GM23338 (cell line): ENCODE data around the gene TMEM116. TPM values are rescaled to one million over a fixed set of nuclear protein-coding genes. Genes with fewer than 3 reads are reported as not detected.

Experiments used
- ATAC-seq: fragments of 200-7000 bp; cut with Tn5 transposase; 3 replicates; pipeline ENCODE4 v1.9.1; 2020
- DNase-seq: peaks from one replicate; pipeline ENCODE4 v3.0.0-alpha.2; 2015; ENCODE audit warnings: low spot score
- H2AFZ ChIP-seq: fragments of 200-600 bp; sonication (generic); 2 replicates; pipeline ENCODE4 v1.8.0; 2016; ENCODE audit warnings: antibody characterized with exemption, mild to moderate bottlenecking, moderate library complexity
- H3F3A ChIP-seq: fragments of 200-600 bp; sonication (generic); replicated peaks from 2 replicates; pipeline ENCODE4 v1.8.0; 2017; ENCODE audit warnings: antibody characterized with exemption, mixed run types, low read depth
- H3K27ac ChIP-seq: fragments of 200-600 bp; sonication (generic); 2 replicates; pipeline ENCODE4 v1.6.1; 2016; ENCODE audit warnings: low read depth
- H3K27me3 ChIP-seq: fragments of 200-600 bp; sonication (generic); 2 replicates; pipeline ENCODE4 v1.8.0; 2016; ENCODE audit warnings: mild to moderate bottlenecking, mixed run types, moderate library complexity; ENCODE audit not compliant: insufficient read depth
- H3K36me3 ChIP-seq: fragments of 200-600 bp; sonication (generic); 2 replicates; pipeline ENCODE4 v1.8.0; 2016; ENCODE audit warnings: mild to moderate bottlenecking; ENCODE audit not compliant: insufficient read depth
- H3K4me1 ChIP-seq: fragments of 200-600 bp; sonication (generic); 2 replicates; pipeline ENCODE4 v1.8.0; 2016; ENCODE audit warnings: mild to moderate bottlenecking, moderate library complexity; ENCODE audit not compliant: insufficient read depth
- H3K4me2 ChIP-seq: fragments of 200-600 bp; sonication (generic); 2 replicates; pipeline ENCODE4 v1.7.1; 2017; ENCODE audit warnings: mixed run types
- H3K4me3 ChIP-seq: fragments of 200-600 bp; sonication (generic); 2 replicates; pipeline ENCODE4 v1.6.1; 2016; ENCODE audit warnings: mixed run types
- H3K79me2 ChIP-seq: fragments of 200-600 bp; sonication (generic); replicated peaks from 2 replicates; pipeline ENCODE4 v1.8.0; 2017; ENCODE audit warnings: mild to moderate bottlenecking; ENCODE audit not compliant: insufficient read depth
- H3K9me2 ChIP-seq: fragments of 200-600 bp; sonication (generic); 2 replicates; pipeline ENCODE4 v1.8.0; 2017; ENCODE audit not compliant: insufficient read depth
- H4K20me1 ChIP-seq: fragments of 200-600 bp; sonication (generic); replicated peaks from 2 replicates; pipeline ENCODE4 v1.8.0; 2017; ENCODE audit warnings: mild to moderate bottlenecking; ENCODE audit not compliant: insufficient read depth
- H3K27ac Mint-ChIP-seq: 2 replicates; pipeline ENCODE4 v1.8.0; 2020; ENCODE audit warnings: inconsistent platforms, mild to moderate bottlenecking, moderate library complexity, mixed read lengths
- H3K27me3 Mint-ChIP-seq: 3 replicates; pipeline ENCODE4 v1.8.0; 2022; ENCODE audit warnings: low read depth, mild to moderate bottlenecking, moderate library complexity, mixed read lengths, inconsistent platforms; ENCODE audit not compliant: insufficient read depth, poor library complexity
- H3K36me3 Mint-ChIP-seq: 3 replicates; pipeline ENCODE4 v1.8.0; 2021; ENCODE audit warnings: low read depth, mild to moderate bottlenecking, inconsistent platforms, moderate library complexity, mixed read lengths
- H3K4me1 Mint-ChIP-seq: 3 replicates; pipeline ENCODE4 v1.8.0; 2020; ENCODE audit warnings: mild to moderate bottlenecking, inconsistent platforms, mixed read lengths
- H3K4me3 Mint-ChIP-seq: 3 replicates; pipeline ENCODE4 v1.8.0; 2021; ENCODE audit warnings: moderate library complexity, mild to moderate bottlenecking, inconsistent platforms, mixed read lengths
- H3K9me3 Mint-ChIP-seq: 3 replicates; pipeline ENCODE4 v1.8.0; 2020; ENCODE audit warnings: moderate library complexity, mild to moderate bottlenecking, inconsistent platforms, mixed read lengths
- CREB1 ChIP-seq: fragments of 250-450 bp; sonication (Bioruptor Pico); IDR thresholded peaks from 2 replicates; pipeline ENCODE4 v1.5.0; 2020; ENCODE audit warnings: low read depth, mild to moderate bottlenecking, moderate library complexity
- ETS1 ChIP-seq: IDR thresholded peaks from 2 replicates; pipeline ENCODE4 v1.6.1; 2016; ENCODE audit warnings: antibody characterized with exemption
- EZH2 ChIP-seq: fragments of 200-600 bp; sonication (generic); IDR thresholded peaks from one replicate; pipeline ENCODE4 v1.8.0; 2017; ENCODE audit warnings: antibody characterized with exemption, mild to moderate bottlenecking, low read depth; ENCODE audit not compliant: unreplicated experiment
- EZH2phosphoT487 ChIP-seq: fragments of 200-600 bp; sonication (generic); IDR thresholded peaks from one replicate; pipeline ENCODE4 v1.8.1; 2018; ENCODE audit warnings: antibody characterized with exemption; ENCODE audit not compliant: unreplicated experiment
- JUNB ChIP-seq: IDR thresholded peaks from one replicate; pipeline ENCODE4 v1.6.1; 2016; ENCODE audit warnings: antibody characterized with exemption; ENCODE audit not compliant: unreplicated experiment
- NANOG ChIP-seq: IDR thresholded peaks from 2 replicates; pipeline ENCODE4 v1.6.1; 2016; ENCODE audit warnings: antibody characterized with exemption, borderline replicate concordance
- POLR2AphosphoS5 ChIP-seq: IDR thresholded peaks from 2 replicates; pipeline ENCODE4 v1.6.1; 2016; ENCODE audit warnings: antibody characterized with exemption, low read depth
- REST ChIP-seq: IDR thresholded peaks from one replicate; pipeline ENCODE4 v1.6.1; 2018; ENCODE audit warnings: antibody characterized with exemption; ENCODE audit not compliant: unreplicated experiment
- STAT1 ChIP-seq: IDR thresholded peaks from one replicate; pipeline ENCODE4 v1.6.1; 2016; ENCODE audit warnings: antibody characterized with exemption; ENCODE audit not compliant: unreplicated experiment
- ZNF114 ChIP-seq: fragments of 250-450 bp; sonication (Bioruptor Pico); IDR thresholded peaks from 2 replicates; pipeline ENCODE4 v1.5.0; 2020; ENCODE audit warnings: mild to moderate bottlenecking, moderate library complexity
- ZNF331 ChIP-seq: fragments of 250-450 bp; sonication (Bioruptor Pico); IDR thresholded peaks from 2 replicates; pipeline ENCODE4 v1.5.0; 2020; ENCODE audit warnings: low read depth, mild to moderate bottlenecking, moderate library complexity
- polyA plus RNA-seq: library from polyadenylated mRNA; unstranded; fragments of >200 nt; fragmentation: Nextera tagmentation; extraction: Ambion mirVana; gene quantifications from 2 replicates; pipeline ENCODE4 v1.2.1, GENCODE V29; 2016
- total RNA-seq: library from RNA; depleted of rRNA; stranded (reverse); fragments of >200 nt; shearing (Covaris generic); gene quantifications from 2 replicates; pipeline ENCODE4 v1.2.3, GENCODE V29; 2014
- TF ChIP-seq, protein P1 (sequence below): fragments of 250-450 bp; sonication (Bioruptor Pico); IDR thresholded peaks from 2 replicates; pipeline ENCODE4 v1.5.0; 2020; ENCODE audit warnings: mild to moderate bottlenecking, moderate library complexity
- TF ChIP-seq, protein P2 (sequence below), 2 experiments: fragments of 200-600 bp in 1 of 2; sonication (generic) in 1 of 2; conservative IDR thresholded peaks; 2 replicates each; pipeline versions ENCODE4 v1.5.1 to v1.6.1; 2016 to 2017; ENCODE audit warnings: antibody characterized with exemption in 2 of 2, low read depth in 2 of 2, mild to moderate bottlenecking in 2 of 2, moderate library complexity in 1 of 2

Gene TMEM116
- total and polyA plus RNA-seq, 2 experiments from 2014 or later: 8.0 to 10.4 TPM

- H4K20me1 ChIP-seq: peaks cover 29% of the 10 kb centered on the region; the same call in 1 of the 2 replicates
- peaks cover 11% of the 10 kb centered on the region; the same call in 1 of the 2 replicates for H3F3A ChIP-seq
- Mint-ChIP-seq H3K9me3 (no peaks in the 10 kb centered on the region), H3K4me3 (no peak overlapping the region), H3K27me3 (peaks cover 3% of the 10 kb centered on the region), H3K27ac (no peak overlapping the region; the same call in 1 of the 2 replicates), H3K4me1 (peaks cover 12% of the 10 kb centered on the region; the same call in 2 of the 3 replicates), H3K36me3 (peaks cover 57% of the 10 kb centered on the region)
- TF ChIP-seq EZH2phosphoT487: no peak
- no peak for TF ChIP-seq JUNB
- no peak for TF ChIP-seq NANOG
- no peak for TF ChIP-seq CREB1
- TF ChIP-seq, protein P1, sequence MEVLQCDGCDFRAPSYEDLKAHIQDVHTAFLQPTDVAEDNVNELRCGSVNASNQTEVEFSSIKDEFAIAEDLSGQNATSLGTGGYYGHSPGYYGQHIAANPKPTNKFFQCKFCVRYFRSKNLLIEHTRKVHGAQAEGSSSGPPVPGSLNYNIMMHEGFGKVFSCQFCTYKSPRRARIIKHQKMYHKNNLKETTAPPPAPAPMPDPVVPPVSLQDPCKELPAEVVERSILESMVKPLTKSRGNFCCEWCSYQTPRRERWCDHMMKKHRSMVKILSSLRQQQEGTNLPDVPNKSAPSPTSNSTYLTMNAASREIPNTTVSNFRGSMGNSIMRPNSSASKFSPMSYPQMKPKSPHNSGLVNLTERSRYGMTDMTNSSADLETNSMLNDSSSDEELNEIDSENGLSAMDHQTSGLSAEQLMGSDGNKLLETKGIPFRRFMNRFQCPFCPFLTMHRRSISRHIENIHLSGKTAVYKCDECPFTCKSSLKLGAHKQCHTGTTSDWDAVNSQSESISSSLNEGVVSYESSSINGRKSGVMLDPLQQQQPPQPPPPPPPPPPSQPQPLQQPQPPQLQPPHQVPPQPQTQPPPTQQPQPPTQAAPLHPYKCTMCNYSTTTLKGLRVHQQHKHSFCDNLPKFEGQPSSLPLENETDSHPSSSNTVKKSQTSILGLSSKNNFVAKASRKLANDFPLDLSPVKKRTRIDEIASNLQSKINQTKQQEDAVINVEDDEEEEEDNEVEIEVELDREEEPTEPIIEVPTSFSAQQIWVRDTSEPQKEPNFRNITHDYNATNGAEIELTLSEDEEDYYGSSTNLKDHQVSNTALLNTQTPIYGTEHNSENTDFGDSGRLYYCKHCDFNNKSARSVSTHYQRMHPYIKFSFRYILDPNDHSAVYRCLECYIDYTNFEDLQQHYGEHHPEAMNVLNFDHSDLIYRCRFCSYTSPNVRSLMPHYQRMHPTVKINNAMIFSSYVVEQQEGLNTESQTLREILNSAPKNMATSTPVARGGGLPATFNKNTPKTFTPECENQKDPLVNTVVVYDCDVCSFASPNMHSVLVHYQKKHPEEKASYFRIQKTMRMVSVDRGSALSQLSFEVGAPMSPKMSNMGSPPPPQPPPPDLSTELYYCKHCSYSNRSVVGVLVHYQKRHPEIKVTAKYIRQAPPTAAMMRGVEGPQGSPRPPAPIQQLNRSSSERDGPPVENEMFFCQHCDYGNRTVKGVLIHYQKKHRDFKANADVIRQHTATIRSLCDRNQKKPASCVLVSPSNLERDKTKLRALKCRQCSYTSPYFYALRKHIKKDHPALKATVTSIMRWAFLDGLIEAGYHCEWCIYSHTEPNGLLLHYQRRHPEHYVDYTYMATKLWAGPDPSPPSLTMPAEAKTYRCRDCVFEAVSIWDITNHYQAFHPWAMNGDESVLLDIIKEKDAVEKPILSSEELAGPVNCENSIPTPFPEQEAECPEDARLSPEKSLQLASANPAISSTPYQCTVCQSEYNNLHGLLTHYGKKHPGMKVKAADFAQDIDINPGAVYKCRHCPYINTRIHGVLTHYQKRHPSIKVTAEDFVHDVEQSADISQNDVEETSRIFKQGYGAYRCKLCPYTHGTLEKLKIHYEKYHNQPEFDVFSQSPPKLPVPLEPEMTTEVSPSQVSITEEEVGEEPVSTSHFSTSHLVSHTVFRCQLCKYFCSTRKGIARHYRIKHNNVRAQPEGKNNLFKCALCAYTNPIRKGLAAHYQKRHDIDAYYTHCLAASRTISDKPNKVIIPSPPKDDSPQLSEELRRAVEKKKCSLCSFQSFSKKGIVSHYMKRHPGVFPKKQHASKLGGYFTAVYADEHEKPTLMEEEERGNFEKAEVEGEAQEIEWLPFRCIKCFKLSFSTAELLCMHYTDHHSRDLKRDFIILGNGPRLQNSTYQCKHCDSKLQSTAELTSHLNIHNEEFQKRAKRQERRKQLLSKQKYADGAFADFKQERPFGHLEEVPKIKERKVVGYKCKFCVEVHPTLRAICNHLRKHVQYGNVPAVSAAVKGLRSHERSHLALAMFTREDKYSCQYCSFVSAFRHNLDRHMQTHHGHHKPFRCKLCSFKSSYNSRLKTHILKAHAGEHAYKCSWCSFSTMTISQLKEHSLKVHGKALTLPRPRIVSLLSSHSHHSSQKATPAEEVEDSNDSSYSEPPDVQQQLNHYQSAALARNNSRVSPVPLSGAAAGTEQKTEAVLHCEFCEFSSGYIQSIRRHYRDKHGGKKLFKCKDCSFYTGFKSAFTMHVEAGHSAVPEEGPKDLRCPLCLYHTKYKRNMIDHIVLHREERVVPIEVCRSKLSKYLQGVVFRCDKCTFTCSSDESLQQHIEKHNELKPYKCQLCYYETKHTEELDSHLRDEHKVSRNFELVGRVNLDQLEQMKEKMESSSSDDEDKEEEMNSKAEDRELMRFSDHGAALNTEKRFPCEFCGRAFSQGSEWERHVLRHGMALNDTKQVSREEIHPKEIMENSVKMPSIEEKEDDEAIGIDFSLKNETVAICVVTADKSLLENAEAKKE (CRISPR knock-in tag): no peak
- no peak for TF ChIP-seq EZH2
- TF ChIP-seq REST: no peak
- TF ChIP-seq ZNF331 (CRISPR knock-in tag): no peak
- TF ChIP-seq STAT1: no peak
- TF ChIP-seq POLR2AphosphoS5: no peak
- TF ChIP-seq ZNF114 (CRISPR knock-in tag): no peak
- TF ChIP-seq ETS1: no peak
- TF ChIP-seq, protein P2, sequence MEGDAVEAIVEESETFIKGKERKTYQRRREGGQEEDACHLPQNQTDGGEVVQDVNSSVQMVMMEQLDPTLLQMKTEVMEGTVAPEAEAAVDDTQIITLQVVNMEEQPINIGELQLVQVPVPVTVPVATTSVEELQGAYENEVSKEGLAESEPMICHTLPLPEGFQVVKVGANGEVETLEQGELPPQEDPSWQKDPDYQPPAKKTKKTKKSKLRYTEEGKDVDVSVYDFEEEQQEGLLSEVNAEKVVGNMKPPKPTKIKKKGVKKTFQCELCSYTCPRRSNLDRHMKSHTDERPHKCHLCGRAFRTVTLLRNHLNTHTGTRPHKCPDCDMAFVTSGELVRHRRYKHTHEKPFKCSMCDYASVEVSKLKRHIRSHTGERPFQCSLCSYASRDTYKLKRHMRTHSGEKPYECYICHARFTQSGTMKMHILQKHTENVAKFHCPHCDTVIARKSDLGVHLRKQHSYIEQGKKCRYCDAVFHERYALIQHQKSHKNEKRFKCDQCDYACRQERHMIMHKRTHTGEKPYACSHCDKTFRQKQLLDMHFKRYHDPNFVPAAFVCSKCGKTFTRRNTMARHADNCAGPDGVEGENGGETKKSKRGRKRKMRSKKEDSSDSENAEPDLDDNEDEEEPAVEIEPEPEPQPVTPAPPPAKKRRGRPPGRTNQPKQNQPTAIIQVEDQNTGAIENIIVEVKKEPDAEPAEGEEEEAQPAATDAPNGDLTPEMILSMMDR (conservative IDR thresholded peaks at IDR 0.05; ENCODE audit: low read depth in 2 of 2): no peak
- H3K36me3 ChIP-seq: peaks cover 32% of the 10 kb centered on the region
- DNase-seq (peak; percentile 30), ATAC-seq (no peak; the same call in 1 of the 3 replicates)
- peaks cover 12% of the 10 kb centered on the region; the same call in 1 of the 2 replicates for H3K79me2 ChIP-seq
- H3K4me2 ChIP-seq: no peak overlapping the region
- H2AFZ ChIP-seq: no peak overlapping the region
- no peak overlapping the region for H3K4me3 ChIP-seq
- peak overlapping the region; percentile 70; the same call in 1 of the 2 replicates for H3K27ac ChIP-seq
- H3K27me3 ChIP-seq: no peaks in the 10 kb centered on the region
- no peaks in the 10 kb centered on the region for H3K9me2 ChIP-seq
- H3K4me1 ChIP-seq: no peaks in the 10 kb centered on the region
Observed at GRCh38 chr12:112025808-112026375, 12.9 kb upstream of the TMEM116 start.
